GM08714 (cell line): Measurements from ENCODE around the gene CNIH4.

Source experiments
- H3K4me3 ChIP-seq: fragments of 200-500 bp; sonication (Bioruptor generic); 2 replicates; pipeline ENCODE4 v1.5.1; 2014; ENCODE audit warnings: mild to moderate bottlenecking, low read length, inconsistent platforms
- ZNF274 ChIP-seq: IDR thresholded peaks from 2 replicates; pipeline ENCODE4 v1.6.1; 2012; ENCODE audit warnings: mild to moderate bottlenecking, low read depth, low read length

CNIH4 gene

DNA sequence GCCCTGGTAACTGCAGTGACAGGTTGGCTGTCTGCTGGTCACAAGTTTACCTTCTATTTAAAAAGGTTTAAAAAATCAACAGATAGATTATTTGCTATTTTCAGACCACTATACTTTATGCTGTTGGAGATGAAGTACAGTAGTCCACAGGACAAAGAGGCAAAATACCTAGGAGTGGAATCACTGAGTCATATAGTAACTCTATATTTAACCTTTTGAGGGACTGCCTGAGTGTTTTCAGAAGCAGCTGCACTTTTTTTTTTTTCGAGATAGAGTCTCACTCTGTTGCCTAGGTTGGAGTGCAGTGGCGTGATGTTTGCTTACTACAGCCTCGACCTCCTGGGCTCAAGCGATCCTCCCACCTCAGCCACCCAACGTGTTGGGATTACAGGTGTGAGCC is 11.7 kb downstream of the CNIH4 start:
- no peak overlapping the region for H3K4me3 ChIP-seq
- no peak for TF ChIP-seq ZNF274

DNA sequence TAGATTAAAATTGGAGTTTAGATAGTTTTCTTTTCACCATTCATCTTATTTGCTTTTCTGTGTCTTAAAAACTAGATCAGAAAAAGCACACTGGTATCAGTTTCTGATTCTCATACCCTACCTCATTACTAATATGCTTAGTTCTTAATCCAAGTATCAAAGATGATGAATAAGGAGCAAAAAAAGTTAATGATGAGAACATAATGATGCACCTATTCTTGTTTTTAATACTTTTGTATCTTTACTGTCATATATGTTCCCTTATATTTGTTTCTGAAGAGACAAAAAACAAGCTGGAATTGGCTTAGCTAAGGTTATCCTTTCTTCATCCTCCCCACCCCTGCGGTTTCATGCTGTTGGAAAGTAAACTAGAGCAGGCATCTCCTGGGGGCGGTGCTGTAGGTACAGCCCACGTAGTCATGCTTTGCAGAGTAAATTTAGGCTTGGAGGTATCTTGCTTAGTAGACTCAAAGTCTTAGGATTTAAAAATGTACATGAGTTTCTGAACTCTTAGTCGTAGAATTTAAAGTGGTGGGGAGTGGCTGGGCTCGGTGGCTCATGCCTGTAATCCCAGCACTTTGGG is 16.4 kb downstream of the CNIH4 start:
- no peak for TF ChIP-seq ZNF274
- H3K4me3 ChIP-seq: no peak overlapping the region

DNA sequence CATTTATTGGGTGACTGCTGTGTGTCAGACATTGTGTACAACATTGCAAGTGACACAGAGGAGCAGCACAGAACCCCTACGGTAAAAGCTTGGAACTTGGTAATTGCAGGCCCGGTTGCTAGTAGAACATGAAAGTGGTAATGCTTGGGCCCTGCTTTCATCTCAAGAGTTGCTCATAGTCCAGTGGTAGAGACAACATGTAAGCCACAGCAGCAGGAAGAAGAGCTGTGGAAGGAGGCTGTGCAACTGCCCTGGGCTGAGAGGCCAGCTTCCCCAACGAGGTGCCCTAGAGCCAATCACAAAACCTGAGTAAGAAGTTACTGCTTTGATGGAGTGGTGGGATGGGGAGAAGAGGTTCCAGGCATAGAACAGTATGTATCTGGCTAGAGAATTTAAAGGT is 18.4 kb downstream of the CNIH4 start:
- TF ChIP-seq ZNF274: no peak
- H3K4me3 ChIP-seq: no peak overlapping the region

DNA sequence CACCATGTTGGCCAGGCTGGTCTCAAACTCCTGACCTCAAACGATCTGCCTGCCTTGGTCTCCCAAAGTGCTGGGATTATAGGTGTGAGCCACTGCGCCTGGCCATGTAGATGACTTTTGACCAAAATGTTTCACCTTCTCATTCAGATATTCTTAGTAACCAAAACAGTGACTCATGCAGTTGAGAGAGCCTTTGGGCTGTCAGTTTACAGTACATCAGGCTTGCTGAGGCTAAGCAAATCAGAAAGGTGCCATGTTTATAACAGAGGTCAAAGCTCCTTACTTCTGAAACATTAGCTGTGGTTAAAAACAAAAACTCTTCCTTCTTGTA is 21.0 kb downstream of the CNIH4 start:
- no peak overlapping the region for H3K4me3 ChIP-seq
- no peak for TF ChIP-seq ZNF274

DNA sequence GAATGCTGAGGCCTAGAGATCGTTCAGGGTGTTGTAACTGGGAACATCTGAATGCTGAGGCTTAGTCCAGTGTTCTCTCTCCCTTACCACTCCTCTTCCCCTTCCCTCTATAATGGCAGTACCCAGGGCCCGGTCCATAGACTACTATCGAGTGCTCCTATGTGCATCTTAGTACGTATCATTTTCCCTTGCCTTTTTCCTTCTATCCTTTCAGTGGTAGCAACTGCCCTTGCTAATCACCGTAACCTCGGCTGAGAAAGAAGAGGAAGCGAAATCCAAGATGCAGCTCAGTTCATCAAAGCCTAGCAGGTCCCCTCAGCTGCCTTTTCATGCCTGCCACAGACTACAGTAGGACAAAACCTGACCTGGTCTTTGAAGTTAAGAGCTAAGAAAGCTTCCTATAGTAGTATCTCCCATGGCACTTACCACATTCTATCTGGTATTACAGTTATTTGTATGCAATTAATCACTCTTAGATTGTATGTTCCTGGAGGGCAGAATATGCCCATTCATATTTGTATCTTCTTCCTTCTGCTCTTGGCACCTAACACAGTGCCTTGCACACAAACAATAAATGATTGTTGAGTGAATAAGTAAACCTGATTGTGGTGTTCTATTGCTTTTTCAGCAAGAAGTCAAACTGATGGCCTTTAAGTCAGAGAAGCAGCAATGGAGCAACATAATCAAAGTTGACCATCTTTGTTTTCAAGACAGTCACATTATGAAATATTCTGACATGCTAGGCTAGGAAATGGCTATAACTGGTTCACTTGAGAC is 22.4 kb downstream of the CNIH4 start:
- H3K4me3 ChIP-seq: no peak overlapping the region
- TF ChIP-seq ZNF274: no peak

GRCh38 chr1:224380003-224380402 is 23.3 kb downstream of the CNIH4 start:
- TF ChIP-seq ZNF274: no peak

GRCh38 chr1:224381880-224382548 is 25.3 kb downstream of the CNIH4 start:
- no peak overlapping the region for H3K4me3 ChIP-seq
- no peak for TF ChIP-seq ZNF274

More at GRCh38 chr1:224380003-224380402, 23.3 kb downstream of the CNIH4 start:
- H3K4me3 ChIP-seq: peak overlapping the region; percentile 30; the same call in 1 of the 2 replicates

- no peak for TF ChIP-seq ZNF274
- H3K4me3 ChIP-seq: no peak overlapping the region
These were observed 26.5 kb downstream of the CNIH4 start for GRCh38 chr1:224383218-224383617.

DNA sequence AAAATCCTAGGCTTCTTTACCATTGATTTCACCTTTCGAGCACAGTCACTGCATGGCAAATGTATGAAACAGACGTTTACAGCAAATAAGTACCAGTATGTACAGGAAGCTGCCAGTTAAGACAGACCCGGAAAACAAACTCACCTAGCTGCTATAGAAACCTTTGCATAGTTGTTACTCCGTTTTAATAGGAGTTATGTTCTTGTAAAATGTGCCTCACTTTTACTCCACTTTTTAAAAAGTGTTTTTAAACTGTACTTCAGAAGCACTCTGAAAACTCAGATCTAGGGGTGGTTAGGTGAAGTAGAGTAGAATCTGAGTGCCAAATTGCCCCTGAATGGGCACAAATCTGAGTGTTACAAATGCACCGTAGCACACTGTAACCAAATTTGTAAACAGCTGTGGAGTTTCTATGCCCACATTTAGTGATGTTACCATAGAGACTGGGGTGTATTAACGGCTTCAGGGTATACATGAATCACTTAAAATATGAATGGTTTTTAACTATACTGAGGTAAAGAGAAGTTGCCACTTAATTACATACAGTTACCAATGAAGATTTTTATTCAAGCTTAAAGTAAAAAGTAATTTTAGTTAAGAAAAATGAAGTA is 30.7 kb downstream of the CNIH4 start:
- no peak overlapping the region for H3K4me3 ChIP-seq

DNA sequence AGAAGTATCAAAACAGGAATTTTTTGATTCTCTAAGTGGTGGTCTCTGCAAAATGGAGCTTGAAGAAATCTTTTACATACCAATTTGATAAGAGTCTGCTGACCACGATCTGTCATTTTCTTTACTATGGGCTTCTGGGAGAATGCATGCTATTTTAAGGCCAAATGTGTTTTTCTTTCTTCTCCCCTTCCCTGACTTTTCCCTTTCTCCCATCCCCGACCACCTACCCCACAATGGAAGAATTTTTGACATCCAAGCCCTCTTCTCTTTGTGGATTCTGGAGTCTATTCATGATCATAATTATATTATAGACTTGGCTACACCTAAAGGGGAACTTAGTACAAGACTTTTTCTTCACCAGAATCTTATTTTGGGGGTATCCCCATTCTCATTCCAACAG is 31.3 kb downstream of the CNIH4 start:
- no peak overlapping the region for H3K4me3 ChIP-seq
- no peak for TF ChIP-seq ZNF274

More for the DNA sequence above, 30.7 kb downstream of the CNIH4 start:
- no peak for TF ChIP-seq ZNF274

GRCh38 chr1:224390517-224390916 is 33.8 kb downstream of the CNIH4 start:
- no peak for TF ChIP-seq ZNF274
- H3K4me3 ChIP-seq: no peak overlapping the region

GRCh38 chr1:224392411-224393249 is 36.0 kb downstream of the CNIH4 start:
- no peak for TF ChIP-seq ZNF274
- no peak overlapping the region for H3K4me3 ChIP-seq

- no peak for TF ChIP-seq ZNF274
- H3K4me3 ChIP-seq: no peak overlapping the region
These were observed 36.6 kb downstream of the CNIH4 start for GRCh38 chr1:224393294-224393693.

DNA sequence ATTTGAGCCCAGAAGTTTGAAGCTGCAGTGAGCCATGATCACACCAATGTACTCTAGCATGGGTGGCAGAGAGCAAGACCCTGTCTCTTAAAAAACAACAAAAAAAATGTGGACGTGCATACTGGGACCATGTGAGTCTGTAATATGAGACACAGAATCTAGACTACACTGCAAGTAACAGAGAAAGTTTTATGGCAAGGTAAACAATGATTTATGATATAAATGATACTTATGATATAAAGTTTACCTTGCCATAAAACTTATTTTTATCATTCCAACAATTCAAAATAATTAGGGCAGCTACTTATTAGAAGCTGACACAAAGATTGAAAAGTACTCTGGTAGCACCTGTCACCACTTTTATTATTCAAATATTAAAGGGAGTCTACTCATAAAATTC is 43.2 kb downstream of the CNIH4 start:
- no peak overlapping the region for H3K4me3 ChIP-seq
- TF ChIP-seq ZNF274: no peak

DNA sequence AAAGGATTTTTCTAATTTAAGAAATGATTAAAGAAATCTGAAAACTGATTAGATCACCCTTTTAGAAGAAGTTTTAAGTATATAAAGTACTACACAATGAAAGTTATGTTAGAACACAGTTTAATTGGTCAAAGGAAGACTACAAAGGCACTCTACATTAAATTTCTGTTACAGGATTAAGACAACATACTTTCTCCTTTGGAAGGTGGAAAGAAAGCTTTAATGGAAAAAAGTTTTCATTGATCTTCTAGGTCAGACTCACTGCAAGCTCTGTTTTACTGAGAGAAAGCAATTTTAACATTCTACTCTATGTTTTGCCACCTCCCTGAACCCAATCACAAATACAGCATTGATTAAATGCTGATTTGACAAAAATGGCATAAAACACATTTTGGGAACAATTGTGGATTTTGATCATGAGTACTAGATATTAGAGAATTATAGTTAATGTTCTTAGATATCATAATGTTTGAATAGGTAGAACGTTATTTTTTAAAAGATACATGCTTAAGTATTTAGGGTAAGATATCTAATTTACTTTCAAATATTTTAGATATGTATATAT is 45.9 kb downstream of the CNIH4 start:
- no peak overlapping the region for H3K4me3 ChIP-seq
- no peak for TF ChIP-seq ZNF274
